HG03060 (cell line): ENCODE measurements around the gene RNF208.

Experiments
- ATAC-seq: cut with Tn5 transposase; IDR thresholded peaks from one replicate; pipeline ENCODE4 v1.9.1; 2021; ENCODE audit warnings: low read depth, moderate number of reproducible peaks; ENCODE audit not compliant: unreplicated experiment

Gene RNF208

DNA sequence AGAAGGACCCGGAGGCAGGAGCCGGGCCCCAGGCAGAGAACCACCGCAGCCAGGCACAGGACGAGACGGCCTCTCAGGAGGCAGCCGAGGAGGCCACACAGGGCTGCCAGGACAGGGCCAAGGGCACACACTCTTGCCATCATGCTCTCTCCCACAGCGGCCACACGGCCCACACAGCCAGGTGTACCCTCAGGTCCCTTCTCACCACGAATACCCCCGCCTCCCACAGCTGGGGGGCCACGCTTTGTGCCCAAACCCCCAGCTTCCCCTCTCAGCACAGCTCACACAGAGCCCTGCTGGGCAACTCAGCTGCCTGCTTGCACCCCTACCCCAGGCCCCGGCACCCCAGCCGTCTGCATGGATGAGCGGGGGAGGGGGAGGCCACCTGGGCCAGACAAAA, 28.3 kb downstream of the RNF208 start:
- ATAC-seq, result no peak

DNA sequence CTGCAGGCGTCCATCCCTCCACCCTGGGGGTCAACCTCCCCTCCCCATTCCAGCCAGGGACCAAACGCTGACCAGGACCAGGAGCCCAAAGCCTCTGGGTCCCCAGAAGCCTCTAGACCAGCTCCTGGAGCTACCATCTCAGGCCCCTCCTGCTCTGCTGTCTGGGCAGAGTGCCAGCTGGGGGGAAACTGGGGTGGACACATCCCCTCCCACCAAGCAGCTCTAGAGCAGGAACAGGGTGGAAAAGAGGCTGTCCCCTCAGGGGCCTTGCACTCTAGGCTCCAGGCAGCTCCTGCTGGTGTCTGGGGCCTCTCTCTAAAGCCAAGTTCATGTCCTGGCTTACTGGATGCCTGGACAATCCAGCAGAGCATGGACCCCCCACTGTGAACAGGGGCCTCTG, 29.2 kb downstream of the RNF208 start:
- no peak for ATAC-seq

DNA sequence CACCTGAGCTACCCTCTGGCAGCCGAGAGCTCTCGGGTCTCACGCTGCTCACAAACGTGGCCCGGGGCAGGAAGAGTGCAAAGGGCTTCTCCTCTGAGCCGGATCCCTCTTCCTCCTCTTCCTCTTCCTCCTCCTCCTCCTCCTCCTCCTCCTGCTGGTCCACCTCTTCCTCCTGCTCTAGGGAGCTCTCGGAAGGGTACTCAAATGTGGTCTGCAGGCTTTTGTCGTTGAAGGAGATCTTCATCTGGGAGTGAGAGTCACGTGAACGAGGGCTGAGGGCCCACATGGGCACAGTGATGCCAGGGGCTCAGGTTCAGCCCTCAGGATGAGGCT, 29.6 kb downstream of the RNF208 start:
- ATAC-seq, result no peak

DNA sequence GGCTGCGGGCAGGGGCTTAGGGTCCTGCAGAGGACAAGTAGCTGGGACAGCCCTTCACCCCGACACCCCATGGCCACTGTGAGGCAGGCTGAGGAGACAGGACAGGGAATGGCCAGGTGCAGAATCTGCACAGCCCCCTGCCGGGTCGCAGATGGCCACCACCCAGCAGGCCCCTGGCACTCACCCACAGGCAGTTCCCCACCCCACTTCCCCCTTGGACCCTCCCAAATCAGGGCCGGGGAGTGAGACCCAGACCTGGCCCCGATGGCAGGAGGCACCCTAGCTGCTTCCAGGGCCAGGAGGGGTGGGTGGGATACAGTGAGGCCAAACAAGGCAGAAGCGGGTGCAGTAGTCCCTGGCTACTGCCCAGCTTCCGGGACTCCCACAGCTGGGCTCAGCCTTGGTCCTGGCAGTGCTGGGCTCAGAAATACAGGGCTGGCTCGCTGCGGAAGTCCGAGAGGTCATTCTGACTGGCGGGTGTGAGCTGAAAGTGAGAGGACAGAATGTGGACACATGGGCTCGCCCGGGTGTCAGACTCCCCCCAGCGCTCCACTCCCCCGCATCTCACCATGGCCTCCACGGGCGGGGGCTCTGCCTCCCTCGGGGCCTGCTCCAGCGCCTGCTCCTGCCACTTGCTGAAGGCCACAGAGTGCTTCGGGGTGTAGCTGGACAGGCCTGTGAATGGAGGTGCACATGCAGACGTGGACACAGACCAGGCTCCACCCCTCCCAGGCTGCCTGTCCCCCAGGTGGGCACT, 30.2 kb downstream of the RNF208 start:
- no peak for ATAC-seq

DNA sequence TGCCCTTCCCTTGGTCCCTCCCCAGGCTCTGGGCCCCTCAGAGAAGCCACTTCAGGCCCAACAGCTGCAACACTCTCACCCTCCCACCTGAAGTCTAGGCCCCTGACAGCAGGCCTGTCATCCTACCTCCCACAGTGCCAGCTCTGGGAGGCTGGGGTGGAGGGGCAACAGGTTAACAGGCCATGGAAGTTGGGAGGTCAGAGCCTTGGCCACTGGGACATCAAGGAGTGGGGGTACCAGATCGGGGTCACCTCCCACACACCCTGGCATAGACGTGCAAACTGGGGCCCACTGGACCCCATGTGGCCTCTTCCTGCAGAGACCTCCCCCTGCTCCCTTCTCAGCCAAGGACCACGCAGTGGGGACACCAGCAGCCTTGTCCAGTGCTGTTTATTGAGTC, 30.8 kb downstream of the RNF208 start:
- ATAC-seq, result no peak

DNA sequence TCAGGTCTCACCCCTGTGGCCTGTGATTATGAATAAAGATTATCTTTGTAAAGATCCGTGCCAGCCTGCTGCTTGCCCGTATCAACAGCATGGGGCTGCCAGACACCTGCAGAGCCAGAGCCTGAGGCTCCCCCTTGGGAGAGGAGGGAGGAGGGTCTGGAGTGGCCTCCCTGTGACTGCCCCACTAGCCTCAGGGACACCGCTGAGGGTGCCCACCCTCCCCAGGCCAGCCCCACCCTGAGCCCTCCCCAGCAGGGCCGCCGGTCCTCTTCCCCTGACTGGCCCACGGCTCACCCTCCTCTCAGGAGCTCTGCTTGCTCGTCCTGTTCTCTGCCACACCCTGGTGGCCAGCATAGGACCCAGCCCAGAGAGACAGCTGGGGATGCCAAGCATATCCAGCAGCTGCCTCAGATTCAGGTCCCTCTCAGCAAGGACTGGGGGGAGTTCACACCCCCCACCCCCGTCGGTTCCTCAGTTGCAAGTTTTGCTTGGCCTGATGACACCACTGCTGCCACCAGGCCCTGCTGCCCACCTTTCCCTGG, 31.7 kb downstream of the RNF208 start:
- ATAC-seq, result no peak

DNA sequence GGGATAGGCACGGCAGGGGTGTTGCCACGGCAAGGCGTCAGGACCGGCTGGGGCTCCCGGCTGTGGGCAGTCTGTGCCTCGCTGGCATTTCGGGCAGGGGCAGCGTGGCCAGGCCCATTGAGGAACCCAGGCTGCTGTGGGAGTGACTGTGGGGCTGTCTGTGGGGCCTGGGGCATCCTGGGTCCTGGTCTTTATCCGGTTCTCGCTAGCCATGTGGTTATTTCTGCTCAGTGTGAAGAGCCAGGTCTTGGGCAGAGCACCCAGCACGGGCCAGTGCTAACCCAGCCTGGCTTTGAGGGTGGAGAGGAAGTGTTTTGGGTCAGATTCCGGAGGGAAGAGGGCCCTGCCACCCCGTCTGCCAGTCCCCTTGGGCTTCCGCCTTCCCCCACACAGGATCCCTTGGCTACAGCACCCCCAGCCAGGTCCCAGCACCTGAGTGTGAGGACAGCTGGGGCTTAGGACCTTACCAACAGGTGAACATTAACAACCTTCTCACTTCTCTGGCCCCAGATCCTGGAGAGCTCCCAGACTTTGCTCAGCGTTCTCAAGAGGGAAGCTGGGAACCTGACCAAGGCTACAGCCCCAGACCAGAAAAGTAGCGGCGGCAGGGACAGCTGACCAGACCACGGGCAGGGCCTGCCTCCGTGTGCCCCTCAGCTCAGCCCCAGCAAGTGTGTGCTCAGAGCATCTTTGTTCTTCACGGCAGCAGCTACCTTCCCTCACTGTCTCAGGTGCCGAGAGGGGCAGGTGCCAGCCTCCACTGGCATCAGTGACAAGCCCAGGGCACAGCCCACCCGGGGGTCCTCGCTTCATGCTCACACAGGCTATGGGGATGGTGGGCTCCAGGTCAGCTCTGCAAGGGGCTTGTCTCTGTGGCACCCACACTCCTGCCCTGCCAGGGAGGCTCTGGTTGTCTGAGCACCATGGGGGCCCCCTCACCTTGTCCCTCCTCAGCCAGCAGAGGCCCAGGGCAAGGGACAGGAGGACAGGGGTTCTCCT, 32.4 kb downstream of the RNF208 start:
- ATAC-seq, result no peak

DNA sequence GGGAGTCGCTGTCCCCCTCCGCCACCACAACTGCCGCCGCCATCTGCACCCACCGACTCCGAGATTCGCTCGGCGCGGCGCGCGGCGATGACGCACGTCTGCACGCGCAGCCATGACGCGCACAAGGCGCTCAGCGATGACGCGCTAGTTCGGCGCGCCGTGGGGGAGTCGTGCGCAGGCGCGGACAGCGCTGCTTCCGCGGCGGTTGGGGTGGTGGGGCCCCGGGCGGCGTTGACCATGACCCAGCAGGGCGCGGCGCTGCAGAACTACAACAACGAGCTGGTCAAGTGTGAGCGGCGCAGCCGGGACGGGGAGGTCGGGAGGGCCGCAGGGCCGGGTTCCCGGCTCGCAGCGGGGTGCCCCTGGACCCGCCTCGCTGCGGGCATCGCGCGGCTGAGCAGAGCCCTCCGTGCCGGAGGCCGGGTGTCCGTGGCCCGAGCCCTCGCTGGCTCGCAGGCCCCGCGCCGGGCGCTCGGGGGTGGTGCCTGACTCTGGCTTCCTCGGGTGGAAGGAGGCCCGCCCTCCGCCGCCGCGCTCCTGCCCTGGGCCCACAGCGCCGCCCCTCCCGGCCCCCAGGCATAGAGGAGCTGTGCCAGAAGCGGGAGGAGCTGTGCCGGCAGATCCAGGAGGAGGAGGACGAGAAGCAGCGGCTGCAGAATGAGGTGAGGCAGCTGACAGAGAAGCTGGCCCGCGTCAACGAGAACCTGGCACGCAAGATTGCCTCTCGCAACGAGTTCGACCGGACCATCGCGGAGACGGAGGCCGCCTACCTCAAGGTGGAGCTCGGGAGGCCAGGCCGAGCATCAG, 33.3 kb downstream of the RNF208 start, which contains the start of the genes ANAPC2 and SSNA1:
Gene ANAPC2 (minus strand): TSS at position 71 of the 807 bp plus-strand sequence. CDS start 28 bp downstream, at position 43.
Gene SSNA1 (plus strand): TSS at position 187 of the 807 bp plus-strand sequence. CDS start 51 bp downstream, at position 238.
- ATAC-seq, result peak; percentile 56

DNA sequence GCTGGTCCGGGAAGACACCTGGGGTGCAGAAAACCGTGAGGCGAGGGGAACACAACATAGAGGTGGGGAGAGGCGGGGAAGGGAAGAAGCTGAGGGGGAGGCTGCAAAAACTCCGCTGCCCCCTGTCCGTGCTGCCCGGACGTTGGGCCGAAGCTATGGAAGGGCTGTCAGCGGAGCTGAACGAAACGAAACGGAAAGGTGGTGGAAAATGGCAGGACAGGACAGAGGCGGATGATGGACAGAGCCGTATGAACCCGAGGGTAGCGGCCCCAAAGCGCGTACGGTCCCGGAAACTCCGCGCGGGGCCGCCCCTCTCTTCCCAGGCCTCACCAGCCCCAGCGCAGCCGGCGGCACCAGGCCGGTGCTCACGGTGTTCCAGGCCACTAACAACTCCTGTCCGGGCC, 34.0 kb downstream of the RNF208 start:
- no peak for ATAC-seq

DNA sequence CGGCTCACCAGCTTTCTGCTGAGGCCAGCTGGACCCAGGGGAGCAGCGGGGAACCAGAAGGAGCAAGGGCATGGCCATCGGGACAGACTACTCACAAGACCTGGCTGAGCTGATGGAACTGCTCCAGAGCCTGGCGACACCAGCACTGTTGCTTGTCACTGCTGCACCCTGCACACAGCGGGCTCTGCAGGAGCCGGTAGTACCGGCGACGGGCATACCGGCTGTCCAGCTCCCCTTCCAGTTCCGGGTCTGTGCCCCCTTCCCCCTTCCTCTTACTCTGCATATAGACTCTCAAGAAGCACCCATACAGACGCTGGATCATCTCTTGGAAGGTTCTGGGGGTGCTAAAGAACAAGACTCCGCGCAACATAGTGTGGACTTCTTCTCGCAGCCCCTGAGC, 34.7 kb downstream of the RNF208 start:
- ATAC-seq, result no peak

DNA sequence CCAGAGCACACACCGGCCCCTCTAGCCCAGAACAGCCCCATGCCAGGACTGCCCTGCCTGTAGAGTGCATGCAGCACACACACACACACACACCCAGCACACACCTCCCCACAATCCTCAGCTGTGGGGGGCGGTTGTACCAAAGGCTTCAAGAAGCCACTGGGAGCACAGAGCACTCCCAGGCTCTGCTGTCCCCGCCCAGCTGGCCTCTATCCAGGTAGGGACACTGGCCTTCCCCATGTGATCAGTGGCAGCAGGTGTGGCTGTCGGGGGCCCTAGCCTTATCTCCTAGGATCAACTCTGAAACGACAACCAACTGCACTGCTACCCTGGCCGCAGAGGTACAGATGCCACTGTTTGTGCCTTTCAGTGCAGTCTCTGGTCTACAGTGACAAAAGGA, 35.7 kb downstream of the RNF208 start:
- no peak for ATAC-seq

DNA sequence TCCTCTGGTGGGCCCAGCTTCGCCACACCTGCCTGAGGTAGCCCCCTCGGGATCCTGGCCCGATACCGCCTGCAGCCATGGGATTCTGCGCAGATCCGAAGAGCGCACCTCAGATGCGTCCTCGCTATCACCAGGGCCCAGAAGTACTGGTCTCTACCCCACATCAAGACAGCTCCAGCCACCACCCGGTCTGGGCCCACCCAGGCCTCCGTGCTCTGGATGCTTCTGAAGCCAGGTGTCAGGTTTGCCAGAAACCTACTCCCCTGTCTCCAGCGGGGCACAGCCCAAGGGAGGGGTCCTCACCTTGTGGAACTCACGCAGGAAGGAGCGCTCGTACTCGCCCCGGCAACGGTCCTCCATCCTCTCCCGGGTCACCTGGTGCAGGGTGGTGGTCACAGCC, 36.1 kb downstream of the RNF208 start:
- no peak for ATAC-seq

DNA sequence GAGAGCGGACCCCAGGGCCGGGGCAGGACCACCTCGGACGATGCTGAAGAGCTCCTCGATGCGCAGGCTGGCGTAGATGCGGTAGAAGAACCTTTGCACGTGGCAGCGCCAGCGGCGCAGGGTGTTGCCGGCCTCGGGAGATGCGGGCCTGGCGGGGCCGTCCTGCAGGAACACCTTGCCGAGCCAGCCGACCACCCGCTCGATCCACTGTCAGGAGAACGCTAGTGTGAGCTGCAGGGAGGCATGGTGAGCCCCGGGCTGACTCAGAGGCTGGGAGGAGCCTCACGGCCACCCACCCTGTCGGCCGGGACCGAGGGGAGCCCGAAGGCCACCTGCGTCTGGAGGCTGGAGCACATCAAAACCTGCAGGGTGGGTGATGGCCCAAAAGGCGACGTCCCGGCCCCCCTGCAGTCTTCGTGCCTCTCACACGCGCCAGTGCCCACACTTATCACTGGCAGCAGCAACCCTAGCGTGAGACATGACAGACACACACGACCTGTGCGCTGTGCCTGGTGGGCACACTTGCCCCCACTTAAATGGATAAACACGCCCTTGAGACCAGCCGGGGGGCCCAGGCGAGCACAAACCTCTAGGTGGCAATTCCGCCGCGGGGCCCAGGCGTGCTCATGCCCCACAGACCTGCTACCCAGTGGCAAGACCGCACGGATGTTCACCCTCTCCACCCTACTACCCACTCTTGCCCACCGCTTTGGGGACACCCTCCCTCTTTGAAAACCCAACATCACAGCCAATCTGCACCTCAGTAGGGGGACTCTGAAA, 37.0 kb downstream of the RNF208 start:
- ATAC-seq, result no peak

DNA sequence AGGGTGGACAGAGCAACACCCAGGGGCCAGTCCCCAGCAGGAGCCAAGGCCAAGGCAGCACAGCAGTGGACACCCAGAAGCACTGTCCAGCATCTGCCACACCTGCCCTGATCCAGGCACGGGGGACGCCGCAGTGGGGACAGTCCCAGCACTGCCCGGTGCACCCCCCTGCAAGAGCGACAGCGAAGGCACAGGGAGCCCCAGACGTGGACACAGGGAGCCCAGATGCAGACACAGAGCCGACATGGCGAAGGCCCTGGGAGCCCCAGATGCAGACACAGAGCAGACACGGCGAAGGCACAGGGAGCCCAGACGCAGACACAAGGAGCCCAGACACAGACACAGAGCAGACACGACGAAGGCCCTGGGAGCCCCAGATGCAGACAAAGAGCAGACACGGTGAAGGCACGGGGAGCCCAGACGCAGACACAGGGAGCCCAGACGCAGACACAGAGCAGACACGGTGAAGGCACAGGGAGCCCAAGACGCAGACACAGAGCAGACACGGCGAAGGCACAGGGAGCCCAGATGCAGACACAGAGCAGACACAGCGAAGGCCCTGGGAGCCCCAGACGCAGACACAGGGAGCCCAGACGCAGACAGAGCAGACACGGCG, 38.0 kb downstream of the RNF208 start:
- no peak for ATAC-seq

DNA sequence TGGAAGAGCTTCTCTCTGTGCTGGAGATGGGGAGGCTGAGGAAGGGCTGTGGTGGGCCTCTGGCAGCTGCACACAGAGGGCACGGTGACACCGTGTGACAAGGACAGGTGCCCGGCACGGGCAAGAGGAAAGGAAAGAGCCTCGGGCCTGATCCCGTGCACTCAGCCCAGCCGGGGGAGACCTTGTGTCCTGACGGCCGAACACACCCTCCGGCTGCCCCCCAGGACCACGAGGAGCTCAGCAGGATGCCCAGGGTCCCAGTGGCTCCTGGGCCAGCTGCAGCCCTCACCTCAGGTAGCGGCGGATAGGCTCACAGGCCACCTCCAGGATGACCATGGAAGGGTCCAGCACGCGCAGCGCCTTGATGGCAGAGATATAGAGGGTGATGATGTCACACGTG, 39.2 kb downstream of the RNF208 start:
- no peak for ATAC-seq

DNA sequence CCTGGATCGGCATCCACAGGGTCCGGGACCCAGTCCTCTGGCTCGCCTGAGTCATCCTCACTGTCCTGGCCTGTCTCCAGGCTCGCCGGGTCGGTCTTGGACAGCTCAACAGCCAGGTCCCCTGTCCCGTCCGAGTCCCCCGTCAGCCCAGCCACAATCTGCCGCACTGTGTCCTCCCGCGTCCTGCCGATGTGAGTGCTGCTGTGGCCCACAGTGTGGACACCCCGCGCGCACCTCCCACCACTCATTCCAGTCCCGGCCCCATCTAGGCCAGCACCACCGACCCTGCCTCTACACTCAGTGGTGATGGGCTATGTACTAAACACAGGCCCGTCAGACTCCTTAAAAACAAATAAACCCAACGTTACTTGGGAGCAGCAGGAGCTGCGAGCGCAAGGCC, 40.4 kb downstream of the RNF208 start:
- ATAC-seq, result no peak

DNA sequence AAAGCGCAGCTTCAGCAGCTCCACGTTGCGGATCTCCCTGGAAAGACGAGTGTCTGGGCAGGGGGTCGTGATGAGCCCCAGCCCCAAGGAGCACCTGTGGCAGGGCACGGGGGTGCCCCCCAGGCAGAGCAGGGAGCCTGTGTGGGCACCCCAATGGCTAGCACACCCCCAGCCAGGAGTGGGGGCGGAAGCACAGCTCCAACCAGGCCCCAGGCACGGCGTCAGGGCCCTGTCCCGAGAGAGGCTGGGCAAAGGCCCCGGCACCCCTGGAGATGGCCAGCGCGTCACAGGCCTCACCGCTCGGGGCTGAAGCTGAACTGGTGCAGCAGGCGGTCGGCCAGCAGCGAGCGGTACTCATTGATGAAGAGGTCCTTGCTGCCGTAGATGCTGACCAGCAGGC, 41.5 kb downstream of the RNF208 start:
- no peak for ATAC-seq

DNA sequence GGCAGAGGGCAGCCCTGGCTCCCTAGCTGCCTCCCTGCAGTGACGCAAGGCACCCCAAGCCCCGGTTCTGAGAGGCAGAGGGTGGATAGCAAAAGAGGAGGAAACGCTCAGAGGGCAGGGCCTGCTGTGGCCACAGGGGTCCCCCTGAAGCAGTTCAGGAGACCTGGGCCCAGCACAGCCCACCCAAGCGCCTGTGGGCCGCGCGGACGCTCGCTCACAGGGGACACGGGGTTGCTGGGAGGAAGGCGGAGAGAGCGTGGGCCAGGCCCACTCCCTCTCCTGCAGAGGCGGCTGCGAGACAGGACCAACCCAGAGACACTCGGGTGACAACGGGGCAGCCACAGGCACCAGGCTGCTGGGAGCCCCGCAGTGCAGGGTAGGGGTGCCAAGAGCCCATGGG, 42.3 kb downstream of the RNF208 start:
- ATAC-seq, result no peak

DNA sequence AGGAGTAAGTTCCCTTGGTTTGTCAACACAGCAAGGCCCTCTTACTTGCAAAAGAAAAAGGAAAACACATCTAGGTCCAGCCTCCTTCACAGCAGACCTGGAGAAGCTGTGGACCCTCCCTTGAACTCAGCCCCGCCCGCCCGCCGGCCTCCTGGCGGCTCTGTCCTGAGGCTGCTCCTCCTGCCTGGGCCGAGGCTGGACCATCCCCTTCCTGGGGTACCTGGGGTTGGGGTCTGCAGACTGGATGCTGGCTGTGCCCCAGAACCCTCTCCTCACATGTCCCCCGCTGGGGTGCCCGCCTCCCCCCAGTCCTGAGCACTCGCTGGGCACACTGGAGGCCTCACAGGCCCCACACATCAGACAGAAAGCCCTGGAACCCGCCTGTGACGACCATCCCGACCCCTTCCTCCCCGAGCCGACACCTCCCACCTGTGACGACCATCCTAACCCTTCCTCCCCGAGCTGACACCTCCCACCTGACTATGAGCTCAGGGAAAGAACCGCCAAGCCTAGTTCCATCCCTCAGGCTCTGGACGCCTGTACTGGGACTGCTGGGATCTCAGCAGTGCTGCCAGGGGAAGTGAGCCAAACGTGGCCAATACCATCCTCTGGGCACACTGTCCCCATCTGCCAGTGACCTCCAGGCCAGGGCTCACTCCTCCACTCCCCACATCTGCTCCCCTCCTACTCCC, 43.0 kb downstream of the RNF208 start:
- ATAC-seq, result no peak
